ENCODE measurements around the gene TFF3.

Gene TFF3

DNA sequence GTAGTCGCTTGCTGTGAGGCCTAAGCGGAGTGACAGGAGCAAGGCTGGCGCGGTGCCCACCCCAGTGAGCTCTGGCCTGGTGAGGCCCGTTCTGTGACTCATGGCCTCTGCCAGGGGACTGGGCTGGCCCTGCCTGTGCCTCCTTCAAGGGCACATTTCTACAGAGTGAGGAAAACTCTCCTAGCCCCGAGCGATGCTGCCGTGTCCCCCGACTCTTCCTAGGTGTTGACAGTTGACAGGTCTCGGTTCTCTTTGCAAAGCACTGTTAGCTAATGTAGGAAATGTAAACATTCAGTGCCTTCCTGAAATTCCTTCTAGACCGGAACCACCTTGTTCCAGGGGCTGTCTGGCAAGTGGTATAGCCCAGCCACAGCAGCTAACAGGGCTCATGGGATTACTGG lies 52.4 kb downstream of the TFF3 start:
- DNase-seq, result no peak

DNA sequence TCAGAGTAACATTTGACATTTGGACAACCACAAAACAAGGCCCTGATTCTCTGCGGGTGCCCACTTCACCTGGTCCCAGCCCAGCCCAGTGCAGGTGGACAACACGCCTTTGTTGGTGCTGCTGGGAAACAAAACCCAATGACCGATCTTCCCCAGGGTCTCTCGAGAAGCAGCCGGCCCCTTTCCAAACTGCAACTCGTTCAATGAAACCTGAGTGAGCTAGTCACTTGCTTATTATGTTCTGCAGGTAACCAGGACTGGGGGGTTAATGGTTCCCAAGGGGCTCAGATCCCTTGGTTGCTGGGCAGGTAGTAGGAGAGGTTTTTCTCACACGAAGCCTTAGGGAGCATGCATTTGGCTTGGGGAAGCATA lies 53.4 kb downstream of the TFF3 start:
- DNase-seq, result no peak
